Fibroblast of lung (primary cell): ENCODE measurements around the gene FRMD4A.

Experiments used
- CTCF ChIP-seq, 2 donors: IDR thresholded peaks in 1 of 2; conservative IDR thresholded peaks in 1 of 2; 1 replicate in 1 of 2; 2 replicates in 1 of 2; pipeline ENCODE4 v1.5.1; 2011 to 2012; ENCODE audit warnings: low read length in 2 of 2, control low read depth in 1 of 2, inconsistent platforms in 1 of 2, low read depth in 1 of 2, mild to moderate bottlenecking in 1 of 2
- EZH2 ChIP-seq: IDR thresholded peaks from 2 replicates; pipeline ENCODE4 v1.5.1; 2012; ENCODE audit warnings: low read length, control low read depth, mild to moderate bottlenecking; ENCODE audit errors: missing control alignments

DNA sequence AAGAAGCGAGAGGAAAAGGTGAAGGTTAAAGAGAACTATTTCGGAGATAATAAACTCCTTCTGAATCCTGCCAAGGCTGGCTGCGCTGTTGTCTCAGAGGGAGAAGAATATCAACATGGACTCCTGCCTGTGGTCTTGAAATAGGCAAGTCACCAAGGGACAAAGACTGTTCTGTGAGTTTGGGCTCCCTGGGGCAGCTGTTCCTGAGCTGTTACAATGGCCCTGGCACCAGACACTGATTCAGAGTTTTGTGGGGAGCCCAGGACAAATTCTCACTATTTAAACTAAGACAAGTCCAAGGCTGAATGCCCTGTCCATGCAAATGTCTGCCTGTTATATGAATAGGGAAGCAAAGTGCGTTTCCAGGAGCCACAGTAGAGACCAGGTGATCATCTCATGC is 662.6 kb downstream of the FRMD4A start:
- TF ChIP-seq CTCF (conservative IDR thresholded peaks at IDR 0.05 in 1 of 2, IDR thresholded peaks at IDR 0.05 in 1 of 2; ENCODE audit: low read depth in 1 of 2, low read length in 2 of 2) (no peak), EZH2 (no peak)
